Thyroid gland (tissue), 4 donors: Measurements from ENCODE around the gene C1QB. TPM values are rescaled to one million over a fixed set of nuclear protein-coding genes. Genes with fewer than 3 reads are reported as not detected.

Source experiments
- DNase-seq, 2 donors: peaks; one replicate each; pipeline ENCODE4 v3.0.0-alpha.2; 2019
- H3K27ac ChIP-seq, 3 donors: fragments of 200-600 bp; sonication (generic); 1 replicate in 2 of 3; 2 replicates in 1 of 3; pipeline ENCODE4 v1.5.1; 2016 to 2019; ENCODE audit warnings: mild to moderate bottlenecking in 1 of 3, moderate library complexity in 1 of 3
- H3K27me3 ChIP-seq: fragments of 200-600 bp; sonication (generic); one replicate; pipeline ENCODE4 v1.5.1; 2019
- H3K36me3 ChIP-seq, 2 donors: fragments of 200-600 bp; sonication (generic); one replicate each; pipeline ENCODE4 v1.5.1; 2016 to 2019
- H3K4me1 ChIP-seq, 2 donors: fragments of 200-600 bp; sonication (generic); one replicate each; pipeline ENCODE4 v1.5.1; 2017 to 2019
- H3K4me3 ChIP-seq, 3 donors: fragments of 200-600 bp; sonication (generic); replicated peaks in 1 of 3; 1 replicate in 2 of 3; 2 replicates in 1 of 3; pipeline ENCODE4 v1.5.1; 2016; ENCODE audit warnings: mild to moderate bottlenecking in 1 of 3
- H3K9me3 ChIP-seq: fragments of 200-600 bp; sonication (generic); one replicate; pipeline ENCODE4 v1.5.1; 2017
- CTCF ChIP-seq, 6 experiments: fragments of 200-600 bp in 3 of 6; fragments of 450-650 bp in 3 of 6; sonication (generic) in 3 of 6; IDR thresholded peaks; one replicate each; pipeline ENCODE4 v1.5.1; 2016 to 2019; ENCODE audit warnings: antibody characterized with exemption in 6 of 6, mild to moderate bottlenecking in 2 of 6, inconsistent platforms in 1 of 6, moderate library complexity in 1 of 6
- POLR2A ChIP-seq, 2 donors: fragments of 450-650 bp; IDR thresholded peaks; one replicate each; pipeline ENCODE4 v1.6.1; 2017; ENCODE audit warnings: antibody characterized with exemption in 2 of 2, mild to moderate bottlenecking in 2 of 2, moderate library complexity in 1 of 2
- WGBS, 2 donors: methylation state at CpG; one replicate each; pipeline ENCODE4 v1.1.5; 2017; 5-methylcytosine and 5-hydroxymethylcytosine counted together
- intact Hi-C: fragments of 100-400 bp; cut with DNase I; formaldehyde crosslinking; loops from one replicate; pipeline ENCODE4 v1.15.1; 2023
- total RNA-seq, 4 donors: library from RNA; depleted of rRNA; stranded (reverse); fragments of >200 nt; gene quantifications; one replicate each; pipeline ENCODE4 v1.2.3, GENCODE V29; 2016

The C1QB gene, protein sequence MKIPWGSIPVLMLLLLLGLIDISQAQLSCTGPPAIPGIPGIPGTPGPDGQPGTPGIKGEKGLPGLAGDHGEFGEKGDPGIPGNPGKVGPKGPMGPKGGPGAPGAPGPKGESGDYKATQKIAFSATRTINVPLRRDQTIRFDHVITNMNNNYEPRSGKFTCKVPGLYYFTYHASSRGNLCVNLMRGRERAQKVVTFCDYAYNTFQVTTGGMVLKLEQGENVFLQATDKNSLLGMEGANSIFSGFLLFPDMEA
- 100 to 1,000 TPM in 3 of 4 donors, 10 to 100 TPM in 1; 83.4 to 258 (median 146) TPM for total RNA-seq

- peak in 1 of 2 donors; percentile 18 for DNase-seq
- H3K36me3 ChIP-seq: no peaks in the 10 kb centered on the region
- no peak within 1 kb of the TSS for H3K4me3 ChIP-seq
- WGBS, 2 donors: 81 to 86% methylated on average over 13 of the region's 13 CpGs
- H3K27me3 ChIP-seq: no peaks in the 10 kb centered on the region
- no peaks in the 10 kb centered on the region for H3K9me3 ChIP-seq
- intact Hi-C loops: no loop called here
- TF ChIP-seq CTCF (IDR thresholded peaks at IDR 0.05): no peak
- no peak for TF ChIP-seq POLR2A (IDR thresholded peaks at IDR 0.05)
- no peak within 1 kb of the TSS for H3K27ac ChIP-seq
- H3K4me1 ChIP-seq: no peaks in the 10 kb centered on the region
Observed at GRCh38 chr1:22652881-22653316, at the start of gene C1QB. Gene C1QB (plus strand): TSS chr1:22653236. CDS start chr1:22659463, 6,227 bp downstream.

DNA sequence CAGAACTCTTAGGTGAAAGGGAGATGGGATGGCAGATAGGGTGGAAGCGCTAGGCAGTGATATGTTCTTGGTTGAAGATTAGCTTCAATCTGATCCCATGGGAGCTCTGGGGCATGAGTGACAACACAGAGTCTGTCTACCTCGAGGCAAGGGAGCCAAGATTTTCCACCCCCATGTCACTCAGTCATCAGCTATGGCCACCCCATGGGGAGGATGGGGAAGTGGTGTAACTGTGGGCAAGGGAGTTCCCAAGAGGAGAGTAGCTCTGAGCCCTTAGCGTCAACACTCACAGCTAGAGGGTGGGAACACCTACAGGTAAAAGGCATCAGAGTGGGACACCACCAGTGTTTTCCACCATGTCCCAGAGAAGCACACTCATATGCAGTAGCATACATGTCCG, 46.9 kb upstream of the C1QB start:
- H3K27me3 ChIP-seq: peaks cover 6% of the 10 kb centered on the region
- no peak for DNase-seq
- H3K4me1 ChIP-seq: peaks cover 0 to under 1% of the 10 kb centered on the region in 2 donors
- WGBS, 2 donors: 56 to 57% methylated on average over 4 of the region's 4 CpGs
- intact Hi-C loops: no loop called here
- no peak overlapping the region for H3K4me3 ChIP-seq
- no peak for TF ChIP-seq CTCF (IDR thresholded peaks at IDR 0.05)
- no peak for TF ChIP-seq POLR2A (IDR thresholded peaks at IDR 0.05)
- no peaks in the 10 kb centered on the region for H3K36me3 ChIP-seq
- no peaks in the 10 kb centered on the region for H3K9me3 ChIP-seq
- no peak overlapping the region for H3K27ac ChIP-seq

DNA sequence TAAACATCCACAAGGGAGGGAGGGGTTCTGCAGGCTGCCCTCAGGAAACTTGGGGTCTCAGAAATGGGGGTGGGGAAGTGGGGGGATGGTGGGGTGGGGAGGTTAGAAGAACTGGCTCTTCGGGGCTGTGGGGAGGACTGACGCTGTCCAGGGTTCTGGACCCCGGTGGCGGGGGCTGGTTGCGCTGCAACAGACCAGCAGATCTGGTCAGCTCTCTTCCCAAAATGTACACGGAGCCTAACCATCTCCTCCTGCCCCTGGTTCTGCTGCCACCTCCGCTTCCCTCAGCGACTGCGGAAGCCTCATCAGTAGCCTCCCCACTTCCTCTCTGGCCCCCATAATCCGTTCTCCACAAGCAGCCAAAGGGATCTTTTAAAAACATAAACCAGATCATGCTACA, 45.9 kb upstream of the C1QB start:
- no peaks in the 10 kb centered on the region for H3K4me1 ChIP-seq
- TF ChIP-seq CTCF (IDR thresholded peaks at IDR 0.05): no peak
- TF ChIP-seq POLR2A (IDR thresholded peaks at IDR 0.05): no peak
- no peak overlapping the region for H3K27ac ChIP-seq
- DNase-seq: no peak
- peaks cover 6% of the 10 kb centered on the region for H3K27me3 ChIP-seq
- no peak overlapping the region for H3K4me3 ChIP-seq
- WGBS, 2 donors: 2 to 7% methylated on average over 10 of the region's 10 CpGs
- intact Hi-C loops: no loop called here
- H3K9me3 ChIP-seq: no peaks in the 10 kb centered on the region
- H3K36me3 ChIP-seq: no peaks in the 10 kb centered on the region

DNA sequence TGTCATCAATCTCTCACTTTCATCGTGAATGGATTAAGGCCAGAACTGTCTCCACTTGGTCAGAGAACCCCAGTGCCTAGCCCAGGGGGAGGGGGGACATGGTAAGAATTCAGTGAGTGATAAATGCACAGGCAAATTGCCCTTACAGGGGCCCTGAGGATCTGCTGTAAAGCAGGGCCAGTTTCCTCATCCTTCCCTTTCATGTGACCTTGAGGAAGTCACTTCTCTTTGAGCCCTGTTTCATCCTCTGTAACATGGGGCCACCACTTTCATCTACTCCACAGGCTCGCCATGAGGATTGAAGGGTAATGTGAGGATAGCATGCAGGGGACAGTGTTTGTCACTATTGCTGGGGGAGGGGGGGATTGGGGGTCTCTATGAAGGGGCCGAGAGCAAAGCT, 44.7 kb upstream of the C1QB start:
- TF ChIP-seq CTCF (IDR thresholded peaks at IDR 0.05) (no peak), POLR2A (IDR thresholded peaks at IDR 0.05) (no peak)
- WGBS, 2 donors: 63% methylated on average over 3 of the region's 3 CpGs
- Histone ChIP-seq H3K4me1 (no peaks in the 10 kb centered on the region), H3K27me3 (peaks cover 6% of the 10 kb centered on the region), H3K36me3 (no peaks in the 10 kb centered on the region), H3K4me3 (no peak overlapping the region), H3K27ac (no peak overlapping the region), H3K9me3 (no peaks in the 10 kb centered on the region)
- intact Hi-C loops: no loop called here
- no peak for DNase-seq

DNA sequence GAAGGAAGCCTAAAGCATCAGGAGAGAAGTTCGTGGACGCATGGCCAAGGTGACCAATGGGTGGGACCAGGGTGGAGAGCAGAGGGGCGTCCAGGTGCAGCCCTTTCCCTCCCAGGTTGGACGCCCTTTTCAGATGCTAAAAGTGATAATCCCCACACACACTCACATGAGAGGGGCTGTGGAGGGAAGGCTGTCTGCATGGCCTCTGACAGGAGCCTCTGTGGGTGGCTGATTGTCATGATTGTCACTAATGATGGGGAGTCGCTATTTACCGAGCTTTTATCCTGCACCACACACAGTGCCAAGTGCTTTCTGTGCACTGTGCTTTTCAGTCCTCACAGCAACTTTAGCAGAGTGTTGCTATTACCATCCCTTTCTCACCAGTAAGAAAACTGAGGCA, 43.7 kb upstream of the C1QB start:
- intact Hi-C loops: no loop called here
- Histone ChIP-seq H3K27ac (no peak overlapping the region), H3K4me1 (no peaks in the 10 kb centered on the region), H3K36me3 (no peaks in the 10 kb centered on the region), H3K27me3 (peaks cover 6% of the 10 kb centered on the region), H3K4me3 (no peak overlapping the region), H3K9me3 (no peaks in the 10 kb centered on the region)
- no peak for TF ChIP-seq POLR2A (IDR thresholded peaks at IDR 0.05)
- no peak for TF ChIP-seq CTCF (IDR thresholded peaks at IDR 0.05)
- no peak for DNase-seq
- 15 to 26% methylated on average over 5 to 6 of the region's 6 CpGs for WGBS, 2 donors
